ENCODE measurements around the gene PPP2R5A. TPM values are rescaled to one million over a fixed set of nuclear protein-coding genes. Genes with fewer than 3 reads are reported as not detected.

The PPP2R5A gene
- total and polyA plus RNA-seq, 2 experiments from 2014 or later, result 22.0 to 40.2 TPM

GRCh38 chr1:212396638-212397037, 111.4 kb downstream of the PPP2R5A start:
- Histone ChIP-seq H3K4me2 (no peak overlapping the region), H3K4me1 (ENCODE audit: insufficient read depth) (no peaks in the 10 kb centered on the region), H3K79me2 (no peaks in the 10 kb centered on the region), H2AFZ (no peak overlapping the region), H3K9me3 (ENCODE audit: low read depth) (peaks cover 5% of the 10 kb centered on the region), H4K20me1 (ENCODE audit: insufficient read depth, poor library complexity, severe bottlenecking) (no peaks in the 10 kb centered on the region), H3K36me3 (replicated peaks; ENCODE audit: insufficient read depth, low read depth) (peaks cover 3% of the 10 kb centered on the region), H3K9me2 (replicated peaks; ENCODE audit: insufficient read depth) (no peaks in the 10 kb centered on the region), H3K27ac (no peak overlapping the region), H3K4me3 (no peak overlapping the region), H3K27me3 (no peaks in the 10 kb centered on the region)
- TF ChIP-seq, protein P1, sequence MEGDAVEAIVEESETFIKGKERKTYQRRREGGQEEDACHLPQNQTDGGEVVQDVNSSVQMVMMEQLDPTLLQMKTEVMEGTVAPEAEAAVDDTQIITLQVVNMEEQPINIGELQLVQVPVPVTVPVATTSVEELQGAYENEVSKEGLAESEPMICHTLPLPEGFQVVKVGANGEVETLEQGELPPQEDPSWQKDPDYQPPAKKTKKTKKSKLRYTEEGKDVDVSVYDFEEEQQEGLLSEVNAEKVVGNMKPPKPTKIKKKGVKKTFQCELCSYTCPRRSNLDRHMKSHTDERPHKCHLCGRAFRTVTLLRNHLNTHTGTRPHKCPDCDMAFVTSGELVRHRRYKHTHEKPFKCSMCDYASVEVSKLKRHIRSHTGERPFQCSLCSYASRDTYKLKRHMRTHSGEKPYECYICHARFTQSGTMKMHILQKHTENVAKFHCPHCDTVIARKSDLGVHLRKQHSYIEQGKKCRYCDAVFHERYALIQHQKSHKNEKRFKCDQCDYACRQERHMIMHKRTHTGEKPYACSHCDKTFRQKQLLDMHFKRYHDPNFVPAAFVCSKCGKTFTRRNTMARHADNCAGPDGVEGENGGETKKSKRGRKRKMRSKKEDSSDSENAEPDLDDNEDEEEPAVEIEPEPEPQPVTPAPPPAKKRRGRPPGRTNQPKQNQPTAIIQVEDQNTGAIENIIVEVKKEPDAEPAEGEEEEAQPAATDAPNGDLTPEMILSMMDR (IDR thresholded peaks at IDR 0.05; ENCODE audit: poor library complexity), result no peak
- TF ChIP-seq EZH2phosphoT487 (IDR thresholded peaks at IDR 0.05; ENCODE audit: low read depth, severe bottlenecking, unreplicated experiment), result no peak
- no peak for TF ChIP-seq EZH2 (IDR thresholded peaks at IDR 0.05; ENCODE audit: borderline replicate concordance)
- no peak for DNase-seq (ENCODE audit: low spot score)
- WGBS (ENCODE audit: low lambda C conversion rate, missing lambda C conversion rate), result 100% methylated on average over 3 of the region's 3 CpGs

DNA sequence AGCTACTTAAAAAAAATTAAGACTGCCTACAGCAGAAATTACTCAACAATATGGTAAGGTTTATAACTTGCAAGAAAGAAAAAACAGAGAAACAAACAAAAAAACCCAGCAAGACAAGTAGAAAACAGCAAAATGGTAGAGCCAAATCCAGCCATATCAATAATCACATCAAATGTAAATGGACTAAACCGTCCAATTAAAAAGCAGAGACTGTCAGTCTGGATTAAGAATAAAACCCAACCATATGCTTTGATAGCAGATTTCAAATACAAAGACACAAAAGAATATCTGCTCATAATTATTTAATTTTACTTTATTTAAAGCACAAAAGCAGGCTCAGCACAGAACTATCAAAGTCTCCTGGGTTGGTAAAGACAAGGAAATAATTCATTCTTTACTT, 112.0 kb downstream of the PPP2R5A start:
- TF ChIP-seq EZH2 (IDR thresholded peaks at IDR 0.05; ENCODE audit: borderline replicate concordance) (no peak), EZH2phosphoT487 (IDR thresholded peaks at IDR 0.05; ENCODE audit: low read depth, severe bottlenecking, unreplicated experiment) (no peak)
- TF ChIP-seq, protein P1 (IDR thresholded peaks at IDR 0.05; ENCODE audit: poor library complexity), result no peak
- no peaks in the 10 kb centered on the region for H3K79me2 ChIP-seq
- no peak for DNase-seq (ENCODE audit: low spot score)
- no peaks in the 10 kb centered on the region for H4K20me1 ChIP-seq (ENCODE audit: insufficient read depth, poor library complexity, severe bottlenecking)
- WGBS (ENCODE audit: low lambda C conversion rate, missing lambda C conversion rate), result 97% methylated on average over 1 of the region's 1 CpG
- H3K36me3 ChIP-seq (replicated peaks; ENCODE audit: insufficient read depth, low read depth), result peaks cover 3% of the 10 kb centered on the region
- no peaks in the 10 kb centered on the region for H3K4me1 ChIP-seq (ENCODE audit: insufficient read depth)
- peaks cover 5% of the 10 kb centered on the region for H3K9me3 ChIP-seq (ENCODE audit: low read depth)
- no peaks in the 10 kb centered on the region for H3K9me2 ChIP-seq (replicated peaks; ENCODE audit: insufficient read depth)
- H3K4me2 ChIP-seq, result no peak overlapping the region
- H3K4me3 ChIP-seq, result no peak overlapping the region
- no peak overlapping the region for H2AFZ ChIP-seq
- no peak overlapping the region for H3K27ac ChIP-seq
- H3K27me3 ChIP-seq, result no peaks in the 10 kb centered on the region

- Histone ChIP-seq H3K4me3 (no peak overlapping the region), H3K79me2 (no peaks in the 10 kb centered on the region), H3K36me3 (replicated peaks; ENCODE audit: insufficient read depth, low read depth) (peaks cover 3% of the 10 kb centered on the region), H3K9me3 (ENCODE audit: low read depth) (peaks cover 5% of the 10 kb centered on the region), H3K4me1 (ENCODE audit: insufficient read depth) (no peaks in the 10 kb centered on the region), H4K20me1 (ENCODE audit: insufficient read depth, poor library complexity, severe bottlenecking) (no peaks in the 10 kb centered on the region), H3K27me3 (no peaks in the 10 kb centered on the region), H3K27ac (no peak overlapping the region), H3K4me2 (no peak overlapping the region), H3K9me2 (replicated peaks; ENCODE audit: insufficient read depth) (no peaks in the 10 kb centered on the region), H2AFZ (no peak overlapping the region)
- DNase-seq (ENCODE audit: low spot score), result no peak
- TF ChIP-seq EZH2 (IDR thresholded peaks at IDR 0.05; ENCODE audit: borderline replicate concordance), result no peak
- no peak for TF ChIP-seq EZH2phosphoT487 (IDR thresholded peaks at IDR 0.05; ENCODE audit: low read depth, severe bottlenecking, unreplicated experiment)
- TF ChIP-seq, protein P1 (IDR thresholded peaks at IDR 0.05; ENCODE audit: poor library complexity), result no peak
- WGBS (ENCODE audit: low lambda C conversion rate, missing lambda C conversion rate), result 96% methylated on average over 4 of the region's 4 CpGs
Measured at GRCh38 chr1:212401042-212401441, 115.8 kb downstream of the PPP2R5A start.
